Measurements from ENCODE around the gene MTHFR. TPM values are rescaled to one million over a fixed set of nuclear protein-coding genes. Genes with fewer than 3 reads are reported as not detected.

The MTHFR gene
- total and polyA plus RNA-seq, 2 of the 8 experiments (the other 6 are each of a cell fraction or from before 2014, with no cell fraction given): 8.7 to 18.5 TPM

- Histone ChIP-seq H3K4me2 (ENCODE audit: insufficient read depth in 1 of 2, low read depth in 2 of 2, low read length in 2 of 2) (no peak overlapping the region), H3K79me1 (ENCODE audit: low read depth, low read length) (no peaks in the 10 kb centered on the region), H4K8ac (ENCODE audit: extremely low read depth, insufficient read depth, low read length) (no peak overlapping the region; the same call in 1 of the 2 replicates), H3K27me3 (replicated peaks in 1 of 4; ENCODE audit: control insufficient read depth in 3 of 4, extremely low read depth in 1 of 4, insufficient read depth in 3 of 4, low read length in 3 of 4) (no peaks in the 10 kb centered on the region; a peak in 1 of 7 replicates), H4K20me1 (replicated peaks in 1 of 2; ENCODE audit: control insufficient read depth in 1 of 2, insufficient read depth in 2 of 2, low read length in 2 of 2) (peaks cover 0 to 7% of the 10 kb centered on the region in 2 experiments), H4K5ac (ENCODE audit: insufficient read length, low read depth, low read length) (no peak overlapping the region), H3K18ac (ENCODE audit: extremely low read depth, low read length) (no peak overlapping the region), H3K9me3 (ENCODE audit: insufficient read depth in 2 of 2, low read depth in 1 of 2, low read length in 1 of 2) (no peaks in the 10 kb centered on the region), H4K91ac (replicated peaks; ENCODE audit: insufficient read length, low read length) (no peak overlapping the region), H3K4me3 (ENCODE audit: extremely low read depth in 1 of 4, insufficient read depth in 2 of 4, low read depth in 3 of 4, low read length in 4 of 4) (no peak overlapping the region), H3K23ac (ENCODE audit: insufficient read length) (no peak overlapping the region), H2BK15ac (ENCODE audit: low read length) (no peak overlapping the region), H3K79me2 (ENCODE audit: control insufficient read depth in 1 of 2, insufficient read depth in 2 of 2, low read length in 2 of 2) (no peaks in the 10 kb centered on the region), H3K14ac (ENCODE audit: insufficient read length) (no peak overlapping the region), H3K27ac (ENCODE audit: low read depth, low read length) (no peak overlapping the region), H2BK120ac (replicated peaks; ENCODE audit: low read depth, low read length) (no peak overlapping the region), H3K4ac (replicated peaks; ENCODE audit: insufficient read length, low read depth, low read length) (no peak overlapping the region), H3K36me3 (ENCODE audit: control insufficient read depth in 2 of 4, insufficient read depth in 4 of 4, low read length in 3 of 4) (peaks cover 2 to 25% (median 11%) of the 10 kb centered on the region in 4 experiments; a peak in 6 of 8 replicates), H3K56ac (replicated peaks; ENCODE audit: insufficient read length, low read depth, low read length) (no peak overlapping the region), H2BK12ac (ENCODE audit: low read depth, low read length) (no peak overlapping the region), H3K9ac (replicated peaks in 1 of 4; ENCODE audit: extremely low read depth in 1 of 4, low read depth in 3 of 4, low read length in 3 of 4) (no peak overlapping the region), H2BK5ac (ENCODE audit: low read depth, low read length) (no peak overlapping the region), H2AK5ac (ENCODE audit: low read depth, low read length) (no peak overlapping the region), H2BK20ac (ENCODE audit: low read length) (no peak overlapping the region), H2AFZ (ENCODE audit: low read length) (no peak overlapping the region), H3K4me1 (replicated peaks in 1 of 4; ENCODE audit: control insufficient read depth in 3 of 4, insufficient read depth in 4 of 4, low read length in 3 of 4) (peaks cover 0 to 16% (median 5%) of the 10 kb centered on the region in 4 experiments; a peak in 5 of 7 replicates), H3K23me2 (ENCODE audit: low read depth, low read length) (no peaks in the 10 kb centered on the region; the same call in 1 of the 2 replicates)
- WGBS, 2 experiments (ENCODE audit: extremely low coverage in 1 of 2, insufficient coverage in 1 of 2, insufficient read length in 1 of 2, insufficient replicate concordance in 2 of 2, low coverage in 1 of 2, low lambda C conversion rate in 2 of 2, missing lambda C conversion rate in 1 of 2): 94% methylated on average over 14 of the region's 15 CpGs; no CpG with 5 or more reads in 1 of the 2 experiments
- FAIRE-seq (no peak), DNase-seq (ENCODE audit: low read depth in 1 of 2, low spot score in 2 of 2) (no peak)
- ChIA-PET POLR2A (ENCODE audit: partially characterized antibody) (interaction anchor here (1.3 to 3.1 kb wide), 5 partner anchors 11 to 86 kb away, joined by 3 to 11 read pairs (median 4); partner anchors contain the start of genes AGTRAP and FBXO6), CTCF (ENCODE audit: partially characterized antibody) (interaction anchor here (0.7 to 3.1 kb wide), 18 partner anchors 8 to 97 kb away, joined by 3 to 21 read pairs (median 4); partner anchors contain the start of genes AGTRAP and FBXO6)
- no peak for TF ChIP-seq KDM4A (IDR thresholded peaks at IDR 0.05; ENCODE audit: low read depth, low read length, severe bottlenecking)
- TF ChIP-seq RFX5 (IDR thresholded peaks at IDR 0.05; ENCODE audit: borderline replicate concordance, low read depth, low read length): no peak
- no peak for TF ChIP-seq SP4 (IDR thresholded peaks at IDR 0.05; ENCODE audit: low read length)
- TF ChIP-seq NANOG (IDR thresholded peaks at IDR 0.05; ENCODE audit: insufficient read depth, low read depth, low read length, poor library complexity, severe bottlenecking): no peak
- TF ChIP-seq PHF8 (conservative IDR thresholded peaks at IDR 0.05; ENCODE audit: low read depth, low read length): no peak
- no peak for TF ChIP-seq TEAD4 (IDR thresholded peaks at IDR 0.05; ENCODE audit: low read depth, low read length)
- TF ChIP-seq SIN3A (conservative IDR thresholded peaks at IDR 0.05 in 1 of 2, IDR thresholded peaks at IDR 0.05 in 1 of 2; ENCODE audit: low read depth in 1 of 2, low read length in 2 of 2): no peak
- no peak for TF ChIP-seq E2F6 (IDR thresholded peaks at IDR 0.05)
- no peak for TF ChIP-seq CHD1 (IDR thresholded peaks at IDR 0.05; ENCODE audit: low read depth, low read length)
- TF ChIP-seq KDM5A (IDR thresholded peaks at IDR 0.05; ENCODE audit: low read length): no peak
Observed at GRCh38 chr1:11749996-11750395, 55.8 kb downstream of the MTHFR start.

All from H1 (cell line).